Upper lobe of right lung (tissue), 1 donor: ENCODE results near the gene GBGT1. TPM values are rescaled to one million over a fixed set of nuclear protein-coding genes. Genes with fewer than 3 reads are reported as not detected.
"Not testable (repeated sequence)": the region's sequence is repeated elsewhere in the genome, so short reads cannot be mapped to it uniquely, and the experiment has no call there.

Source experiments
- ATAC-seq: fragments of 200-7000 bp; cut with Tn5 transposase; one replicate; pipeline ENCODE4 v1.9.1; 2020; ENCODE audit warnings: mild to moderate bottlenecking, moderate library complexity
- DNase-seq: peaks from one replicate; pipeline ENCODE4 v3.0.0-alpha.2; 2020
- H3K27ac ChIP-seq: fragments of 200-600 bp; one replicate; pipeline ENCODE4 v1.8.0; 2022
- H3K27me3 ChIP-seq: fragments of 200-600 bp; one replicate; pipeline ENCODE4 v1.8.0; 2022; ENCODE audit warnings: mild to moderate bottlenecking
- H3K36me3 ChIP-seq: fragments of 200-600 bp; one replicate; pipeline ENCODE4 v1.8.0; 2022
- H3K4me1 ChIP-seq: fragments of 200-600 bp; one replicate; pipeline ENCODE4 v1.8.0; 2022
- H3K4me3 ChIP-seq: fragments of 200-600 bp; one replicate; pipeline ENCODE4 v1.8.0; 2022; ENCODE audit warnings: mild to moderate bottlenecking
- H3K9me3 ChIP-seq: fragments of 200-600 bp; one replicate; pipeline ENCODE4 v1.8.0; 2022
- CTCF ChIP-seq: fragments of 200-600 bp; IDR thresholded peaks from one replicate; pipeline ENCODE4 v1.8.0; 2022; ENCODE audit warnings: antibody characterized with exemption
- intact Hi-C: fragments of 100-400 bp; cut with DNase I; formaldehyde crosslinking; loops from one replicate; pipeline ENCODE4 v1.11.0; 2022
- long read RNA-seq: library from polyadenylated mRNA; unstranded; transcript quantifications from one replicate; pipeline ENCODE4 v2.0.0, GENCODE V29; 2021
- total RNA-seq: library from RNA; stranded (reverse); fragmentation: NEBNext Ultra II Directional; extraction: Animal tissue kit (Norgen Biotek cat#: 25700); gene quantifications from one replicate; pipeline ENCODE4 v1.2.1, GENCODE V29; 2021
- donor health status: DM: no; HTN: yes; CAD: no; lungs with severe emphysema.

The GBGT1 gene
- 27.4 TPM for total RNA-seq
- long read RNA-seq, transcript GBGT1-203 (7 exons, 1,985 nt), result major isoform, 7 of 20 reads
- long read RNA-seq, partial matches to known transcripts, result 2 of 20 reads
- long read RNA-seq, other reads (novel, unspliced or antisense), result 8 of 20 reads

DNA sequence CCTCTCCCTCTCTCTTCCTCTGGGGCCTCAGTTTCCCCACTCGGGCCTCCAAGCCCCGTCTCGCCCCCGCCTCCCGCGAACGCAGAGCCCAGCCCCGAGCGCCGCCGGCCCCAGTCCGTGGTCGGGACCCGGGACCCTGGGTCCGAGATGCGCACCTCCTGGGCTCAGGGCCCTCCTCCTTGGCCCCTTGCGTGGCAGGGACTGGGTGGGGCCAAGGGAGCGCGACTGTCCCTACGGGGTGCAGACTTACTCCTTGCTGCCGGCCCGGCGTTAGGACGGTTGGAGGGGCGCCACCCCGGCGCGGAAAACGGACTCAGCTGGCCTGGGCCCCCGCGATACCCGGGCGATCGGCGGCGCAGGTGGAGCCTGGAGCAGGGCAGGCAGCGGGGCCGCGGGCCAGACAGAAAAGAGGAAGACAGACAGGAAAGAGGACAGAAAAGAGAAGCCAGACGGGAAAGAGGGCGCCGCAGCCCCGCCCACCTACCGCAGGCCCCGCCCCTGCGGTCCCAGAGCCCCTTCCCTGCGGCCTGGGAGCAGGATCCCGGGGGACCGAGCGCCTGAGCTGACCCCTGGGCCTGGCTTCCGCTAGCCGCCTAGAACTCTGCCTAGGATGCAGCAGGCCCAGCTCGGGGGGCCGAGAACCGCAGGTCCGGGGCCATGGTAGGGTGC lies at the start of gene GBGT1:
TSS of gene GBGT1 (minus strand) at position 411 of the 669 bp plus-strand sequence. CDS start 1,502 bp downstream, outside the sequence.
- Histone ChIP-seq H3K9me3 (no peaks in the 10 kb centered on the region), H3K27me3 (no peaks in the 10 kb centered on the region), H3K36me3 (no peaks in the 10 kb centered on the region), H3K4me3 (peak within 1 kb of the TSS; percentile 71), H3K4me1 (peaks cover 14% of the 10 kb centered on the region), H3K27ac (peak within 1 kb of the TSS; percentile 74)
- ATAC-seq (peak; percentile 83), DNase-seq (peak; percentile 87)
- intact Hi-C loops, result no loop called here
- no peak for TF ChIP-seq CTCF

- Histone ChIP-seq H3K36me3 (no peaks in the 10 kb centered on the region), H3K27me3 (peaks cover 7% of the 10 kb centered on the region), H3K4me3 (no peak overlapping the region), H3K9me3 (no peaks in the 10 kb centered on the region), H3K27ac (no peak overlapping the region), H3K4me1 (no peaks in the 10 kb centered on the region)
- intact Hi-C loops, result no loop called here
- ATAC-seq (no peak), DNase-seq (peak; percentile 33)
- no peak for TF ChIP-seq CTCF
Measured at GRCh38 chr9:133210609-133211008, 46.9 kb upstream of the GBGT1 start.

DNA sequence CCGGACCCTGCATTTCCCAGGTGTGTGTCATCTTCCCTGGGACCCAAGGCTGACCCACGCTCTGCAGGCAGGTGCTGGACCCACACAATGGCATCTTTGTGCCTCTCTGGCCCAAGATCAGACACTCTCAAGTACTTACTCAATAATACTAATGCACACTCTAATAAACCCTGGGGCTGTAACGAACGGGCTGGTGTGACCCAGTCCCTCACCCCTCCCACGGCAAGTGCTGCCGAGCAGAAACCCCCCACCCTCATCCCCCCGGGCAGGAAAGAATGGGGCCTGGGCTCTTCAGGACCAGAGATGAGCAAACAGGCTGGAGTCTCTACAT lies 46.5 kb upstream of the GBGT1 start:
- intact Hi-C loops, result no loop called here
- no peak overlapping the region for H3K4me3 ChIP-seq
- TF ChIP-seq CTCF, result no peak
- no peaks in the 10 kb centered on the region for H3K36me3 ChIP-seq
- DNase-seq (peak; percentile 34), ATAC-seq (no peak)
- no peak overlapping the region for H3K27ac ChIP-seq
- no peaks in the 10 kb centered on the region for H3K4me1 ChIP-seq
- no peaks in the 10 kb centered on the region for H3K9me3 ChIP-seq
- H3K27me3 ChIP-seq, result peaks cover 7% of the 10 kb centered on the region

DNA sequence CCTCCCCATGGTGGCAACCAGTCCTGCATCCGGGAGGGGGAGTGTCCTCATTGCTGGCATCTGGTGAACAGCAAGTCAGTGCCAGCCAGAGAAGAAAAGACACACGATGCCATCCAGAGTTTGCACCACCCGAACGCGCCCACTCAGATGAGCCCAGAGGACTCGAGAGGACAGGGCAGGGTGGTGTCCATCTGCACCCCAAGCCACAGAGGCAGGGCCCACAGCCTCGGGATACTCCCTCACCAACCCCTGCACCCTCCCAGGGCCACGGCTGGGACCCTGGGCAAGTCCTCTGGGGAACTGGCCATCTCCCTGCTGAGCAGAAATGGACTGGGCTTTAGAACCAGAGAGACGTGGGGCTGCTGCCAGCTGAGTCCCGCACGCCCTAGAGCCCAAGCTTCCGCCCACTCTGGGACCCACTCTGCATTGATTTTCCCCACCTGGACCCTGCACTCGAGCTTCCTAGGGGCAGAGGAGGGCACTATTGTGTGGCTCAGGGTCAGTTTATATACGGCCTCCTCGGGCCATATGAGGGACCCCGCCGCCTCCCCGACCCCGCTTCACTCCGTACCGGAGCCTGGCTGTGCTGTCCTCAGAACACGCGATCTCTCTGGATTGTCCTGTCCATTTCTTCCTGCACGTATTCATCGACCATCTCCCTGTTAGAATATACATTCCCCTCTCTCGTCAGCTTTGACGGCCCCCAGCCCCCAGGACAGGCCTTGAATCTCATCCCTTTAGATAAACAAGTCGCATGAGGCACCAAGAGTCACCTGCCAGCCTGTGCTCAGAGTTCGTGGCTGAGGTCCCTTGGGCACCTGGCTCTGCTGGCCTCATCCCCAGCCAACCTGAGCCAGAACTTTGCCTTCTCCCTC lies 45.9 kb upstream of the GBGT1 start:
- H3K4me1 ChIP-seq, ATAC-seq, H3K36me3 ChIP-seq, intact Hi-C loops, H3K27me3 ChIP-seq, H3K9me3 ChIP-seq, H3K27ac ChIP-seq, H3K4me3 ChIP-seq: not testable (repeated sequence)
- peak; percentile 42 for DNase-seq

DNA sequence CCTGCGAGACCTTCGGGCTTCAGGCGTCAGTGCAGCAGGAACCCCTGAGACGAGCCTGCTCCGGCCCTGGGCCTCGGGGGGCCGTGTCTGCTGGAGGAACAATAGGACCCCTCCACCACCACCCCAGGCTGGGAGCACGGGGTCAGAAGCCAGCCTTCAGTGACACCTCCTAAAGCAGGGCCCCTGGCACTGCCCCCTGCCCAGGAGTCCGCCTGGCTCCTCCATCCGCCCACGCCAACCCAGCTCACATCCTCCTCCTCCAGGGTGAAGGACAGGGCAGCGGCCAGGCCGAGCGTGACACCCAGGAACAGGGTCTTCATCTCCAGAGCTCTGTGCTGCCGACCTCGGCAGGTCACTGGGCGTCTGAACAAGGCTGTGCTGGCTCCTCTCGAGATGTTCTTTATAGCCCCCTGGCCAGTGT lies 45.2 kb upstream of the GBGT1 start, which contains the start of gene OBP2B:
TSS of gene OBP2B (minus strand) at position 371 of the 421 bp plus-strand sequence. CDS start at position 320, 51 bp downstream.
- ATAC-seq, intact Hi-C loops, H3K27me3 ChIP-seq, H3K27ac ChIP-seq, H3K36me3 ChIP-seq, H3K9me3 ChIP-seq, H3K4me3 ChIP-seq, H3K4me1 ChIP-seq: not testable (repeated sequence)
- DNase-seq, result peak; percentile 51

- intact Hi-C loops, H3K9me3 ChIP-seq, H3K27me3 ChIP-seq, H3K27ac ChIP-seq, H3K36me3 ChIP-seq, H3K4me3 ChIP-seq, H3K4me1 ChIP-seq, ATAC-seq: not testable (repeated sequence)
- peak; percentile 40 for DNase-seq
Measured at GRCh38 chr9:133208171-133208879, 44.6 kb upstream of the GBGT1 start.
